ENCODE results near the gene STARD9.

STARD9 gene

GRCh38 chr15:42695527-42696071, 120.2 kb downstream of the STARD9 start:
- DNase-seq, result no peak

GRCh38 chr15:42696626-42697025, 121.2 kb downstream of the STARD9 start:
- DNase-seq, result no peak

GRCh38 chr15:42704492-42704926, 129.1 kb downstream of the STARD9 start:
- DNase-seq, result peak; percentile 41 to 81

- no peak for DNase-seq
Observed at GRCh38 chr15:42705336-42705735, 129.9 kb downstream of the STARD9 start.

GRCh38 chr15:42707068-42707467, 131.7 kb downstream of the STARD9 start:
- DNase-seq, result no peak

GRCh38 chr15:42707873-42708544, 132.6 kb downstream of the STARD9 start:
- DNase-seq, result no peak

GRCh38 chr15:42710662-42711061, 135.3 kb downstream of the STARD9 start:
- no peak for DNase-seq

GRCh38 chr15:42711746-42712145, 136.3 kb downstream of the STARD9 start:
- no peak for DNase-seq

GRCh38 chr15:42712584-42712983, 137.2 kb downstream of the STARD9 start:
- DNase-seq, result peak in 1 of 2 experiments; percentile 44

- DNase-seq, result no peak
Observed at GRCh38 chr15:42716125-42716524, 140.7 kb downstream of the STARD9 start.

GRCh38 chr15:42716626-42717025, 141.2 kb downstream of the STARD9 start:
- DNase-seq, result no peak

GRCh38 chr15:42719043-42719442, 143.6 kb downstream of the STARD9 start:
- no peak for DNase-seq

- peak; percentile 26 to 73 for DNase-seq
Observed at GRCh38 chr15:42720071-42720470, 144.7 kb downstream of the STARD9 start.

GRCh38 chr15:42721016-42721415, 145.6 kb downstream of the STARD9 start:
- no peak for DNase-seq

GRCh38 chr15:42721916-42722315, 146.5 kb downstream of the STARD9 start:
- DNase-seq, result no peak

- peak in 1 of 2 experiments; percentile 28 for DNase-seq
Observed at GRCh38 chr15:42723068-42723467, 147.7 kb downstream of the STARD9 start.

- DNase-seq, result no peak
Observed at GRCh38 chr15:42724276-42724675, 148.9 kb downstream of the STARD9 start.

- DNase-seq, result no peak
Observed at GRCh38 chr15:42725331-42725903, 150.0 kb downstream of the STARD9 start.

GRCh38 chr15:42726114-42726513, 150.7 kb downstream of the STARD9 start:
- DNase-seq, result peak; percentile 88 to 97

GRCh38 chr15:42727750-42728381, 152.5 kb downstream of the STARD9 start:
- DNase-seq, result no peak

- DNase-seq, result peak in 1 of 2 experiments; percentile 38
Observed at GRCh38 chr15:42728560-42728959, 153.2 kb downstream of the STARD9 start.

- no peak for DNase-seq
Observed at GRCh38 chr15:42728972-42729371, 153.6 kb downstream of the STARD9 start.

- no peak for DNase-seq
Observed at GRCh38 chr15:42729409-42729808, 154.0 kb downstream of the STARD9 start.

- DNase-seq, result no peak
Observed at GRCh38 chr15:42730135-42730534, 154.7 kb downstream of the STARD9 start.

All from NCI-H524 (cell line).